Right renal pelvis (tissue), 4 donors: ENCODE measurements around the gene ZNF586. TPM values are rescaled to one million over a fixed set of nuclear protein-coding genes. Genes with fewer than 3 reads are reported as not detected.
"Not testable (repeated sequence)": the region's sequence is repeated elsewhere in the genome, so short reads cannot be mapped to it uniquely, and the experiment has no call there.

Source experiments
- DNase-seq, 4 donors: peaks; one replicate each; pipeline ENCODE4 v3.0.0-alpha.2; 2013; ENCODE audit warnings: low read depth in 4 of 4, low spot score in 3 of 4, missing footprints in 1 of 4
- polyA plus RNA-seq, 4 donors: library from polyadenylated mRNA; unstranded; fragments of 120-200 nt; gene quantifications; one replicate each; pipeline ENCODE4 v1.2.1, GENCODE V29; 2013; ENCODE audit not compliant: insufficient read length in 4 of 4

The ZNF586 gene
- polyA plus RNA-seq, 4 donors = 19.7 to 23.8 (median 20.9) TPM

DNA sequence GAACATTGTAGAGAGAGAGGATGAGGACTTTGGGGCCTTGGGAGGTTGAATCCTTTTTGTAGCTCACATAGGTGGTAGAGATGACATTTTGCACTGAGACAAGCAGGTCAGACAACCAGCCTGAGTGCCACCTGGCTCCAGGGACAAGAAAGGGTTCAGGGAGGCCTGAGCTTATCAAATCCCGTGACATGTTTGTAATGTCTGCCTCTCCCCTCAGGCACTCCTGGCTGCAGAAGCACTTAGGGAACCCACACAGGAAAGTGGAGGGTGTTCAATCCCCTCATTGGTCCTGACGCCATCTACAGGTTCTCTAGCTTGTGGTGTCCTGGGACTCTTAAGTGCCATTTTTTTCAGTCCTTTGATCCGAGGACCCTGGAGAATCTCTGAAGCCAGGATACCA is 51.6 kb downstream of the ZNF586 start:
- DNase-seq = not testable (repeated sequence)

DNA sequence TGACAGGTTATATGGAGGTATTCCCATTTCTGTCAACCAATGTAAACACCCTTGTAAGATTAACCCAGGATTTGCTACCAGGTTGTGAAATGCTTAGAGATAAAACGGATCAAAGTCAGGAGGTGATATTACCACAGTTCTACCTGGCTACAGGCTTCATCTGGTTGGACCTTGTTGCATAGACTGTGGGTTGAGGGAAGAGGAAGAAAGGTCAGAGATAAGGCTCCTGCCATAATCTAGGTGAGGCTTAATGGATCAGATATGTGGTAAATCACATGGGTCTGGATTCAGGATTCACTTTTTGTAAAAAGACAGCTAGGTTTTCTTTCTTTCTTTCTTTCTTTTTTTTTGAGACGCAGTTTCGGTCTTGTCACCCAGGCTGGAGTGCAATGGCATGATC is 52.0 kb downstream of the ZNF586 start:
- DNase-seq = not testable (repeated sequence)

DNA sequence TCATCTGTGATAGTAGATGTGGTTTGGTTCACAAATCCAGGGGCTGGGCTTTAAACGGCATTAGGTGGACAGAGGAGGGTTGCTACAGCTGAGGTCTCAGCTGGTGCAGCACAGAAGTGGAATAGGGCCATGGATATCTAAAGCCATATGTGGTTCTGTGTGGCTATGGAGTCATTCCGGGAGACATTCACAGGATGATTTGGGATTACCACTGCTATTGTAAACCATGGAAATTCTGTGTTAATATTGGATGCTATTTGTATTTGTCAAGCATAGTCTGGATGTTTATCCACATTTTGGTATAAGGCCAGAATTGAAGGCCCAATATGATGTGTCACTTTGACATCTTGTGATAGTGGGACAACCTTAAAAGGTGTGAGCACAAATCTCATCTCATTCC is 53.7 kb downstream of the ZNF586 start:
- not testable (repeated sequence) for DNase-seq

DNA sequence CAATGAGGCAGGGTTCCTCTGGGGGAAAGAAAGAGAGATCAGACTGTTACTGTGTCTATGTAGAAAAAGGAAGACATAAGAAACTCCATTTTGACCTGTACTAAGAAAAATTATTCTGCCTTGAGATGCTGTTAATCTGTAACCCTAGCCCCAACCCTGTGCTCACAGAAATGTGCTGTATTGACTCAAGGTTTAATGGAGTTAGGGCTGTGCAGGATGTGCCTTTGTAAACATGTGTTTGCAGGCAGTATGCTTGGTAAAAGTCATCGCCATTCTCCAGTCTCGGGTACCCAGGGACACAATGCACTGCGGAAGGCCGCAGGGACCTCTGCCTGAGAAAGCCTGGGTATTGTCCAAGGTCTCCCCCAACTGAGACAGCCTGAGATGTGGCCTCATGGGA is 54.1 kb downstream of the ZNF586 start:
- not testable (repeated sequence) for DNase-seq

DNA sequence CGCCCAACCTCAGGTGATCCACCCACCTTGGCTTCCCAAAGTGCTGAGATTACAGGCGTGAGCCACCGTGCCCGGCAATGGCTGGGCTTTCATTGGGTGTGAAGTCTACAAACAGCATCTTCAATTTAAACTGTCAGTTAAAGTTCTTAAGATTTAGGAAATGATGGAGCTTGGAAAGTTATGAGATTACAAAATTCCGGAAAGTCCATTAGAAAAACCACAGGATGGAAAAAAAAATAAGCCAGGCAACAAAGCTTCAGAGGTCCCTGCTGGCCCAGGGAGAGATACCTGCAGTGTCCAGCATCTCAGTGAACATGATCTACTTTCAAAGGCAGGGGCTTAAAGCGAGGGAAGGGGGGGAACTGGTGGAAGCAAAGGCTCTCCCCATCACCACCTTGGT is 56.0 kb downstream of the ZNF586 start:
- DNase-seq = no peak

DNA sequence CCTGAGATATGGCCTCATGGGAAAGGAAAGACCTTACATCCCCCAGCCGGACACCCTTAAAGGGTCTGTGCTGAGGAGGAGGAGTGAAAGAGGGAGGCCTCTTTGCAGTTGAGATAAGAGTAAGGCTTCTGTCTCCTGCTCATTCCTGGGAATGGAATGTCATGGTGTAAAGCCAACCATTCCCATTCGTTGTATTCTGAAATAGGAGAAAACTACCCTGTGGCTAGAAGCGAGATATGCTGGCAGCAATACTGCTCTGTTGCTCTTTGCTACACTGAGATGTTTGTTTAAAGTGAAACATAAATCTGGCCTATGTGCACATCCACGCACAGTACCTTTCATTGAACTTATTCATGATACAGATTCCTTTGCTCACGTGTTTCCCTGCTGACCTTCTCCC is 59.8 kb downstream of the ZNF586 start:
- DNase-seq = no peak

DNA sequence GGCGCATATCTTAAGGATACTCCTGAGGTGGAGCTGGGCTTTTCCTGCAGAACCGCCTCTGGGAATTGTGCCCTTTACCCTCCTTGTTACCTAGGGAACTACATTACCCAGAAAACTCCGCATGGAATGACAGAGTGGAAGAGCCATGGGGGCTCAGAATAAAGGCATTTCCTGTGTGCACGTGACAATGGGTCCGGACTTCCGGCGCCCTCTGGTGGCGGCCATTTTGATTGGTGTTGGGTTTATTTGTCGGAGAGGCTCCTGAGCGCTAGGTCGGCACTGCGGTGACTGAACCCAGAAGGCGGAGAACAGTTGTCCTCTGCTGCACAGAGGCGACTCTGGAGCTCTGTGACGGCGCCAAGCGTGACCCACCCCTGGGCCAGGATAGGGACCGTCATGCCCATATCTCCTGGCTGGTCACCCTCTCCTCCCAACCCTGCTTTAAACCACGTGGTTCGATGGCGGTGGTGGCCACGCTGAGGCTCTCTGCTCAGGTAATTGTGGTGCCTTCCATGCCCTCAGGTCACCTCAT is 60.7 kb downstream of the ZNF586 start, which contains the start of gene ZNF587B:
ZNF587B (plus strand) TSS at position 229 of the 532 bp plus-strand sequence; CDS start at position 459, 230 bp downstream.
- peak in 2 of 4 donors; percentile 52 to 54 for DNase-seq

Other genes starting within 250 kb of the ZNF586 start
- 10 to 100 TPM; 12.5 to 14.7 (median 13.5) TPM for gene ZNF549, start 242.3 kb upstream of the ZNF586 start, polyA plus RNA-seq
- 10 to 100 TPM; 20.6 to 25.9 (median 22.2) TPM for gene ZNF550, start 209.8 kb upstream of the ZNF586 start, polyA plus RNA-seq
- gene ZNF416, start 190.8 kb upstream of the ZNF586 start, polyA plus RNA-seq = 1 to 10 TPM; 7.8 to 9.8 (median 9.5) TPM
- 10 to 100 TPM; 16.3 to 21.1 (median 18.8) TPM for gene ZIK1, start 185.5 kb upstream of the ZNF586 start, polyA plus RNA-seq
- gene ZNF530, start 169.8 kb upstream of the ZNF586 start, polyA plus RNA-seq = 1 to 10 TPM; 4.3 to 5.3 (median 5.1) TPM
- gene ZNF134, start 155.4 kb upstream of the ZNF586 start, polyA plus RNA-seq = 10 to 100 TPM; 25.6 to 28.3 (median 26.8) TPM
- 10 to 100 TPM; 26.8 to 49.0 (median 34.0) TPM for gene ZNF211, start 136.5 kb upstream of the ZNF586 start, polyA plus RNA-seq
- under 1 TPM in 1 of 4 donors, not detected in 3; 0.05 TPM for gene ZSCAN4, start 100.7 kb upstream of the ZNF586 start, polyA plus RNA-seq
- 10 to 100 TPM; 12.6 to 16.3 (median 15.2) TPM for gene ZNF551, start 87.7 kb upstream of the ZNF586 start, polyA plus RNA-seq
- gene ZNF154, start 60.5 kb upstream of the ZNF586 start, polyA plus RNA-seq = 10 to 100 TPM; 24.8 to 30.9 (median 29.8) TPM
- gene ZNF671, start 42.1 kb upstream of the ZNF586 start, polyA plus RNA-seq = 10 to 100 TPM; 15.6 to 20.8 (median 19.0) TPM
- 10 to 100 TPM; 31.8 to 40.0 (median 37.2) TPM for gene ZNF776, start 22.9 kb upstream of the ZNF586 start, polyA plus RNA-seq
- gene ZNF552, start 45.2 kb downstream of the ZNF586 start, polyA plus RNA-seq = 10 to 100 TPM; 14.4 to 19.5 (median 15.7) TPM
- gene ZNF587B, start 60.6 kb downstream of the ZNF586 start, polyA plus RNA-seq = 10 to 100 TPM; 11.3 to 14.1 (median 13.6) TPM
- gene ZNF587, start 80.2 kb downstream of the ZNF586 start, polyA plus RNA-seq = 10 to 100 TPM; 19.8 to 30.7 (median 24.3) TPM
- gene ZNF814, start 119.4 kb downstream of the ZNF586 start, polyA plus RNA-seq = 10 to 100 TPM; 45.2 to 66.4 (median 52.7) TPM
- 10 to 100 TPM; 20.3 to 23.1 (median 21.8) TPM for gene ZNF417, start 146.9 kb downstream of the ZNF586 start, polyA plus RNA-seq
- gene ZNF418, start 165.7 kb downstream of the ZNF586 start, polyA plus RNA-seq = 10 to 100 TPM; 19.0 to 21.9 (median 19.5) TPM
- gene ZNF256, start 178.0 kb downstream of the ZNF586 start, polyA plus RNA-seq = 10 to 100 TPM in 1 of 4 donors, 1 to 10 TPM in 3; 8.1 to 10.3 (median 9.1) TPM
- 1 to 10 TPM; 1.4 to 3.5 (median 1.7) TPM for gene C19orf18, start 204.9 kb downstream of the ZNF586 start, polyA plus RNA-seq
- gene ZNF606, start 233.1 kb downstream of the ZNF586 start, polyA plus RNA-seq = 10 to 100 TPM; 30.7 to 33.9 (median 32.3) TPM